HepG2 (cell line): ENCODE measurements around the gene C9orf40.

Experiments used
- ATF7 ChIP-seq, 2 experiments: fragments of 450-650 bp in 1 of 2; sonication (generic) in 1 of 2; formaldehyde crosslinking in 1 of 2; IDR thresholded peaks; 2 replicates each; pipeline versions ENCODE4 v1.4.0 to v1.6.1; 2016 to 2020; ENCODE audit warnings: antibody characterized with exemption in 1 of 2, mild to moderate bottlenecking in 1 of 2, missing genetic modification reagents in 1 of 2
- EP300 ChIP-seq, 3 experiments: sonication (generic) in 1 of 3; formaldehyde crosslinking in 1 of 3; IDR thresholded peaks; 2 replicates each; pipeline versions ENCODE4 v1.5.1 to v1.6.1; 2011 to 2020; ENCODE audit warnings: low read depth in 2 of 3, low read length in 2 of 3, borderline replicate concordance in 1 of 3, improper control_type of control experiment in 1 of 3, mild to moderate bottlenecking in 1 of 3, missing genetic modification reagents in 1 of 3, moderate library complexity in 1 of 3
- MTF1 ChIP-seq: sonication (generic); formaldehyde crosslinking; IDR thresholded peaks from 2 replicates; pipeline ENCODE4 v1.5.0; 2020; ENCODE audit warnings: missing genetic modification reagents
- RNF2 ChIP-seq: fragments of 450-650 bp; conservative IDR thresholded peaks from 2 replicates; pipeline ENCODE4 v1.6.1; 2016; ENCODE audit warnings: low read depth
- ZNF557 ChIP-seq: sonication (generic); formaldehyde crosslinking; IDR thresholded peaks from 2 replicates; pipeline ENCODE4 v1.4.0; 2020; ENCODE audit warnings: missing genetic modification reagents
- TF ChIP-seq, protein P1 (sequence below): sonication (generic); formaldehyde crosslinking; IDR thresholded peaks from 2 replicates; pipeline ENCODE4 v1.5.0; 2020; ENCODE audit warnings: mild to moderate bottlenecking, missing genetic modification reagents, moderate library complexity
- TF ChIP-seq, protein P2 (sequence below), 2 experiments: sonication (generic) in 1 of 2; formaldehyde crosslinking in 1 of 2; IDR thresholded peaks; 2 replicates each; pipeline versions ENCODE4 v1.5.1 to v1.6.1; 2011 to 2020; ENCODE audit warnings: borderline replicate concordance in 1 of 2, low read depth in 1 of 2, low read length in 1 of 2, mild to moderate bottlenecking in 1 of 2, missing genetic modification reagents in 1 of 2, moderate library complexity in 1 of 2
- TF ChIP-seq, protein P3 (sequence below): sonication (generic); formaldehyde crosslinking; IDR thresholded peaks from 2 replicates; pipeline ENCODE4 v1.5.0; 2020; ENCODE audit warnings: missing genetic modification reagents
- TF ChIP-seq, protein P4 (sequence below): IDR thresholded peaks from 2 replicates; pipeline ENCODE4 v1.6.1; 2016; ENCODE audit warnings: missing genetic modification reagents, missing compliant biosample characterization
- TF ChIP-seq, protein P5 (sequence below): sonication (generic); formaldehyde crosslinking; IDR thresholded peaks from 2 replicates; pipeline ENCODE4 v1.8.1; 2022; ENCODE audit warnings: mild to moderate bottlenecking, missing genetic modification reagents

DNA sequence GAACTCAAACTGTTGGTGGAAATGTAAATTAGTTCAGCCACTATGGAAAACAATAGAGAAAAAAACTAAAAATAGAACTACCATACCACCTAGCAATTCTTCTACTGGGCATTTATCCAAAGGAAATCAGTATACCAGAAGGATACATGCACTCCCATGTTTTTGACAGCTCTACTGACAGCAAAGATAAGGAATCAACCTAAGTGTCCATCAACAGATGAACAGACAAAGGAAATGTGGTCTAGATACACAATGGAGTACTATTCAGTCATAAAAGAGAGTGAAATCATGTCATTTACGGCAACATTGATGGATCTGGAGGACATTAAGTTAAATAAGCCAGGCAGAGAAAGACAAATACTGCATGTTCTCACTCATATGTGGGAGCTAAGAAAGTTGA, 21.8 kb upstream of the C9orf40 start:
- no peak for TF ChIP-seq MTF1 (CRISPR knock-in tag)
- TF ChIP-seq, protein P1, sequence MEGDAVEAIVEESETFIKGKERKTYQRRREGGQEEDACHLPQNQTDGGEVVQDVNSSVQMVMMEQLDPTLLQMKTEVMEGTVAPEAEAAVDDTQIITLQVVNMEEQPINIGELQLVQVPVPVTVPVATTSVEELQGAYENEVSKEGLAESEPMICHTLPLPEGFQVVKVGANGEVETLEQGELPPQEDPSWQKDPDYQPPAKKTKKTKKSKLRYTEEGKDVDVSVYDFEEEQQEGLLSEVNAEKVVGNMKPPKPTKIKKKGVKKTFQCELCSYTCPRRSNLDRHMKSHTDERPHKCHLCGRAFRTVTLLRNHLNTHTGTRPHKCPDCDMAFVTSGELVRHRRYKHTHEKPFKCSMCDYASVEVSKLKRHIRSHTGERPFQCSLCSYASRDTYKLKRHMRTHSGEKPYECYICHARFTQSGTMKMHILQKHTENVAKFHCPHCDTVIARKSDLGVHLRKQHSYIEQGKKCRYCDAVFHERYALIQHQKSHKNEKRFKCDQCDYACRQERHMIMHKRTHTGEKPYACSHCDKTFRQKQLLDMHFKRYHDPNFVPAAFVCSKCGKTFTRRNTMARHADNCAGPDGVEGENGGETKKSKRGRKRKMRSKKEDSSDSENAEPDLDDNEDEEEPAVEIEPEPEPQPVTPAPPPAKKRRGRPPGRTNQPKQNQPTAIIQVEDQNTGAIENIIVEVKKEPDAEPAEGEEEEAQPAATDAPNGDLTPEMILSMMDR (CRISPR knock-in tag): no peak
- TF ChIP-seq EP300 (IDR thresholded peaks at IDR 0.05; ENCODE audit: low read depth in 2 of 2, low read length in 2 of 2): no peak
- no peak for TF ChIP-seq EP300 (CRISPR knock-in tag; IDR thresholded peaks at IDR 0.05; ENCODE audit: borderline replicate concordance)
- TF ChIP-seq RNF2: no peak
- TF ChIP-seq ZNF557 (CRISPR knock-in tag): no peak
- TF ChIP-seq, protein P2, sequence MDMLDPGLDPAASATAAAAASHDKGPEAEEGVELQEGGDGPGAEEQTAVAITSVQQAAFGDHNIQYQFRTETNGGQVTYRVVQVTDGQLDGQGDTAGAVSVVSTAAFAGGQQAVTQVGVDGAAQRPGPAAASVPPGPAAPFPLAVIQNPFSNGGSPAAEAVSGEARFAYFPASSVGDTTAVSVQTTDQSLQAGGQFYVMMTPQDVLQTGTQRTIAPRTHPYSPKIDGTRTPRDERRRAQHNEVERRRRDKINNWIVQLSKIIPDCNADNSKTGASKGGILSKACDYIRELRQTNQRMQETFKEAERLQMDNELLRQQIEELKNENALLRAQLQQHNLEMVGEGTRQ (IDR thresholded peaks at IDR 0.05; ENCODE audit: low read depth, low read length): no peak
- TF ChIP-seq, protein P2 (CRISPR knock-in tag; IDR thresholded peaks at IDR 0.05; ENCODE audit: borderline replicate concordance): no peak
- TF ChIP-seq, protein P3, sequence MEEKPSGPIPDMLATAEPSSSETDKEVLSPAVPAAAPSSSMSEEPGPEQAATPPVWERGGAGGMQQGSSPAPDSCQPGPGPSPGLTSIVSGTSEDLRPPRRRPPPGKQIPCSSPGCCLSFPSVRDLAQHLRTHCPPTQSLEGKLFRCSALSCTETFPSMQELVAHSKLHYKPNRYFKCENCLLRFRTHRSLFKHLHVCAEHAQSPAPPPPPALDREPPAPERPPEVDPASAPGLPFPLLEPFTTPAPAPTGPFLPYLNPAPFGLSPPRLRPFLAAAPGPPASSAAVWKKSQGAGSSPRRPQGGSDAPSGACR (CRISPR knock-in tag): no peak
- TF ChIP-seq, protein P4, sequence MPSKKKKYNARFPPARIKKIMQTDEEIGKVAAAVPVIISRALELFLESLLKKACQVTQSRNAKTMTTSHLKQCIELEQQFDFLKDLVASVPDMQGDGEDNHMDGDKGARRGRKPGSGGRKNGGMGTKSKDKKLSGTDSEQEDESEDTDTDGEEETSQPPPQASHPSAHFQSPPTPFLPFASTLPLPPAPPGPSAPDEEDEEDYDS: no peak
- TF ChIP-seq ATF7 (IDR thresholded peaks at IDR 0.05): no peak
- no peak for TF ChIP-seq ATF7 (CRISPR knock-in tag; IDR thresholded peaks at IDR 0.05)
- TF ChIP-seq, protein P5, sequence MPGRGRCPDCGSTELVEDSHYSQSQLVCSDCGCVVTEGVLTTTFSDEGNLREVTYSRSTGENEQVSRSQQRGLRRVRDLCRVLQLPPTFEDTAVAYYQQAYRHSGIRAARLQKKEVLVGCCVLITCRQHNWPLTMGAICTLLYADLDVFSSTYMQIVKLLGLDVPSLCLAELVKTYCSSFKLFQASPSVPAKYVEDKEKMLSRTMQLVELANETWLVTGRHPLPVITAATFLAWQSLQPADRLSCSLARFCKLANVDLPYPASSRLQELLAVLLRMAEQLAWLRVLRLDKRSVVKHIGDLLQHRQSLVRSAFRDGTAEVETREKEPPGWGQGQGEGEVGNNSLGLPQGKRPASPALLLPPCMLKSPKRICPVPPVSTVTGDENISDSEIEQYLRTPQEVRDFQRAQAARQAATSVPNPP: no peak
